SK-N-SH (cell line): ENCODE results near the gene CEP19. TPM values are rescaled to one million over a fixed set of nuclear protein-coding genes. Genes with fewer than 3 reads are reported as not detected.

Source experiments
- CTCF ChIA-PET: fragments of 300-600, 350-600 bp; formaldehyde crosslinking; extraction: SDS; loops from one replicate; lab custom pipeline; 2021; lab: Yijun Ruan, JAX
- POLR2A ChIA-PET: fragments of 350-600 bp; sonication (Branson Sonifier 250); formaldehyde crosslinking; extraction: SDS; loops from one replicate; lab custom pipeline; 2020; ENCODE audit warnings: antibody characterized with exemption, inconsistent platforms; lab: Yijun Ruan, JAX
- DNase-seq: peaks from one replicate; pipeline ENCODE4 v3.0.0; 2012
- H2AFZ ChIP-seq: fragments of 200-600 bp; sonication (generic); 2 replicates; pipeline ENCODE4 v1.8.1; 2016; ENCODE audit warnings: antibody characterized with exemption, mild to moderate bottlenecking, low read depth
- H3F3A ChIP-seq: fragments of 200-600 bp; sonication (generic); replicated peaks from 2 replicates; pipeline ENCODE3; 2016; ENCODE audit warnings: antibody characterized with exemption, mild to moderate bottlenecking; ENCODE audit not compliant: insufficient read depth
- H3K27ac ChIP-seq, 2 experiments: fragments of 200-500 bp in 1 of 2; fragments of 200-600 bp in 1 of 2; sonication (Bioruptor generic) in 1 of 2; sonication (generic), shearing (Covaris generic) in 1 of 2; 2 replicates each; pipeline versions ENCODE4 v1.5.1 to v1.6.1; 2014 to 2016; ENCODE audit warnings: low read depth in 2 of 2, inconsistent platforms in 1 of 2, low read length in 1 of 2, mild to moderate bottlenecking in 1 of 2, mixed read lengths in 1 of 2
- H3K27me3 ChIP-seq: fragments of 200-600 bp; sonication (generic), shearing (Covaris generic); 2 replicates; pipeline ENCODE4 v1.6.1; 2016; ENCODE audit warnings: mixed run types; ENCODE audit not compliant: insufficient read depth
- H3K36me3 ChIP-seq, 2 experiments: fragments of 200-500 bp in 1 of 2; fragments of 200-600 bp in 1 of 2; sonication (Bioruptor generic) in 1 of 2; sonication (generic) in 1 of 2; replicated peaks in 1 of 2; 2 replicates each; pipeline versions ENCODE3 to v1.5.1; 2014 to 2016; ENCODE audit warnings: low read length in 1 of 2, mild to moderate bottlenecking in 1 of 2; ENCODE audit not compliant: insufficient read depth in 2 of 2, control insufficient read depth in 1 of 2
- H3K4me1 ChIP-seq, 2 experiments: fragments of 200-500 bp in 1 of 2; fragments of 200-600 bp in 1 of 2; sonication (Bioruptor generic) in 1 of 2; sonication (generic), shearing (Covaris generic) in 1 of 2; 2 replicates each; pipeline versions ENCODE4 v1.5.1 to v1.6.1; 2014 to 2016; ENCODE audit warnings: low read depth in 1 of 2, low read length in 1 of 2, mixed run types in 1 of 2; ENCODE audit not compliant: insufficient read depth in 2 of 2, control insufficient read depth in 1 of 2
- H3K4me2 ChIP-seq: fragments of 200-600 bp; sonication (generic), shearing (Covaris generic); 2 replicates; pipeline ENCODE4 v1.6.1; 2017; ENCODE audit warnings: mixed run types
- H3K4me3 ChIP-seq, 2 experiments: fragments of 200-500 bp in 1 of 2; fragments of 200-600 bp in 1 of 2; sonication (Bioruptor generic) in 1 of 2; sonication (generic), shearing (Covaris generic) in 1 of 2; 2 replicates each; pipeline versions ENCODE4 v1.5.1 to v1.8.1; 2014 to 2016; ENCODE audit warnings: low read depth in 2 of 2, inconsistent platforms in 1 of 2, low read length in 1 of 2, mild to moderate bottlenecking in 1 of 2, mixed read lengths in 1 of 2, moderate library complexity in 1 of 2
- H3K79me2 ChIP-seq: fragments of 200-600 bp; sonication (generic); 2 replicates; pipeline ENCODE4 v1.8.1; 2017; ENCODE audit warnings: mild to moderate bottlenecking; ENCODE audit not compliant: insufficient read depth
- H3K9ac ChIP-seq: fragments of 200-600 bp; sonication (generic); 2 replicates; pipeline ENCODE4 v1.6.1; 2017; ENCODE audit warnings: mixed run types
- H3K9me2 ChIP-seq: fragments of 200-600 bp; sonication (generic); 2 replicates; pipeline ENCODE4 v1.6.1; 2017; ENCODE audit warnings: mixed run types
- H3K9me3 ChIP-seq: fragments of 200-600 bp; sonication (generic); 2 replicates; pipeline ENCODE4 v1.6.1; 2017; ENCODE audit warnings: mixed run types, mild to moderate bottlenecking, moderate library complexity
- H4K20me1 ChIP-seq: fragments of 200-600 bp; sonication (generic); 2 replicates; pipeline ENCODE4 v1.6.1; 2017; ENCODE audit warnings: mild to moderate bottlenecking, mixed run types; ENCODE audit not compliant: insufficient read depth
- EP300 ChIP-seq, 2 experiments: IDR thresholded peaks; 2 replicates each; pipeline versions ENCODE4 v1.4.0 to v1.6.1; 2012; ENCODE audit warnings: borderline replicate concordance in 1 of 2, low read depth in 1 of 2, low read length in 1 of 2
- EZH2phosphoT487 ChIP-seq: fragments of 200-600 bp; sonication (generic); IDR thresholded peaks from 2 replicates; pipeline ENCODE4 v1.6.1; 2017; ENCODE audit warnings: low read depth, mixed run types, mild to moderate bottlenecking, antibody characterized with exemption, moderate library complexity, borderline replicate concordance
- FOSL2 ChIP-seq: IDR thresholded peaks from 2 replicates; pipeline ENCODE4 v1.4.0; 2012; ENCODE audit warnings: low read depth, mild to moderate bottlenecking, moderate library complexity, borderline replicate concordance
- FOXJ3 ChIP-seq: sonication (generic); formaldehyde crosslinking; IDR thresholded peaks from 2 replicates; pipeline ENCODE4 v1.5.1; 2020; ENCODE audit warnings: mild to moderate bottlenecking, missing genetic modification reagents
- GATA2 ChIP-seq: sonication (generic); formaldehyde crosslinking; IDR thresholded peaks from 2 replicates; pipeline ENCODE4 v1.5.0; 2020; ENCODE audit warnings: mild to moderate bottlenecking, missing genetic modification reagents
- MEF2A ChIP-seq: IDR thresholded peaks from 2 replicates; pipeline ENCODE4 v1.4.0; 2012; ENCODE audit warnings: low read depth, borderline replicate concordance
- NFIC ChIP-seq: IDR thresholded peaks from 2 replicates; pipeline ENCODE4 v1.4.0; 2012; ENCODE audit warnings: borderline replicate concordance
- RCOR1 ChIP-seq: fragments of 150-350 bp; IDR thresholded peaks from 2 replicates; pipeline ENCODE4 v1.6.1; 2017; ENCODE audit warnings: antibody characterized with exemption, low read length
- RXRA ChIP-seq: IDR thresholded peaks from 2 replicates; pipeline ENCODE4 v1.4.0; 2012; ENCODE audit warnings: low read depth, mild to moderate bottlenecking, borderline replicate concordance
- TCF12 ChIP-seq: IDR thresholded peaks from 2 replicates; pipeline ENCODE4 v1.4.0; 2012
- USF2 ChIP-seq: fragments of 150-350 bp; IDR thresholded peaks from 2 replicates; pipeline ENCODE4 v1.6.1; 2017; ENCODE audit warnings: antibody characterized with exemption, low read length, low read depth, borderline replicate concordance
- WGBS: methylation state at CpG from one replicate; pipeline ENCODE4 v1.1.6; 2017; ENCODE audit warnings: low lambda C conversion rate; 5-methylcytosine and 5-hydroxymethylcytosine counted together
- polyA plus RNA-seq, 3 experiments: library from polyadenylated mRNA; depleted of rRNA; stranded (reverse); fragments of >200 nt; gene quantifications; 2 replicates each; pipeline ENCODE4 v1.2.3, GENCODE V29; 2012
- TF ChIP-seq, protein P1 (sequence below): IDR thresholded peaks from 2 replicates; pipeline ENCODE4 v1.4.0; 2012; ENCODE audit warnings: low read depth
- TF ChIP-seq, protein P2 (sequence below): fragments of 200-600 bp; sonication (generic); IDR thresholded peaks from 2 replicates; pipeline ENCODE4 v1.6.1; 2017; ENCODE audit warnings: antibody characterized with exemption, mild to moderate bottlenecking, moderate library complexity
- TF ChIP-seq, protein P3 (sequence below): IDR thresholded peaks from 2 replicates; pipeline ENCODE4; 2012

Gene CEP19
- polyA plus RNA-seq, 1 of the 3 experiments (the other 2 are of a cell fraction), result 2.6 TPM

DNA sequence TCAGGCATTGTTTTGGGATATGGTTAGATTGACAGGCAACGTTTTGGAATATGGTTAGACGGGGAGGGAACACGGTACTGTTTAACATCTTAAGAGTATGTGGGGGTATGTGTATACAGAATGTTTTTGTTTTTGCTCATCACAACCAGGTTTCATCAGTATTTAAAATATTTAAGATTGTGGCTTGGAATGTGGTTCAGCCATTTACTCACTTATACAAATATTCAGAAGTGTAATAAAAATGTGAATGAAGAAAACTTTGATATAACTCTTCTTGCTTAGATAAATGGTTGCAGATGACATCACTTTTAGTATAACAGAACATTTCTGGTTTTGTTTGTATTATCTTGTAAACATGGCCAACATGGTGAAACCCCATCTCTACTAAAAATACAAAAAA is 23.7 kb upstream of the CEP19 start (continued):
- TF ChIP-seq, protein P1, sequence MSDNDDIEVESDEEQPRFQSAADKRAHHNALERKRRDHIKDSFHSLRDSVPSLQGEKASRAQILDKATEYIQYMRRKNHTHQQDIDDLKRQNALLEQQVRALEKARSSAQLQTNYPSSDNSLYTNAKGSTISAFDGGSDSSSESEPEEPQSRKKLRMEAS, result no peak
- no peak for TF ChIP-seq FOXJ3 (CRISPR knock-in tag)
- TF ChIP-seq RCOR1, result no peak
- TF ChIP-seq EP300 (IDR thresholded peaks at IDR 0.05; ENCODE audit: borderline replicate concordance in 1 of 2, low read depth in 1 of 2, low read length in 1 of 2), result no peak
- TF ChIP-seq EZH2phosphoT487, result no peak
- TF ChIP-seq NFIC, result no peak
- TF ChIP-seq GATA2, result no peak
- no peak for TF ChIP-seq FOSL2

DNA sequence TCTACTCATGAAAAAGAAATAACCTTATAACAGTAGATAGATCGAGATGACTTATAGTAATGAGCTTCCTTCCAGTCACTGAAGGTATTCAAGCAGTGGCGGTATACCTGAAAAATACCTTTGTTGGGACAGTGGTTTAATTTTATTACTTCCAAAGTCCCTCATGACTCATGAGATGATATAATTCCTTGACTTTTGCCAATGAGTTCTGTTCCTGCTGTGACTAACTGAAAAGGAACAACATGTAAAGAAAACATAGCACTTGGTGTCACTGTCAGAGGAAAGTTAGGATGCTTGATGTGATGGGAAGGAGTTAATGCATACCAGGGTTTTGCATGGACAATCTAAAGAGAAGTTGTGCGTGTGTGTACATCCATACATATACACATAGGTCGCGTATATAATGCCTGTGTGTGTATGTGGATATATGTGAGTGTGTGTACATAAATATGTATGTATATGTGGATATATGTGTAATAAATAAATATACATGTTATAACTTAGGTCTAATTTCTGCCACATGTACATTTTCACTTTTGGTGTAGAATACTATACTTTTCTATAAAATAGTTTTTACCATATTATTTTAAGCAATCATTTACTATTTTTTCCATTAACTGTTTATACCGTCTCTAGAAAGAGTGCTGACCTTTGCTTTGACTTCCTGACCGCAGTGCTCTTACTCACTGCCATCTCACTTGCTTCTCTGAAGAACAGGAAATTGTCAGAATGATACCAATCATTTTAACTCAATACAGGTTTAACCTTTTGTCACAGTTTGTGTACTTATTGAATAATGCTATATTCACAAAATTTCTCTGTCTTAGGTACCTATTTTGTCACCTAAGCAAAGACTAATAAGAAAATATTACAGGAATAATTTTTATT is 15.0 kb upstream of the CEP19 start:
- H4K20me1 ChIP-seq, result no peaks in the 10 kb centered on the region
- H3K4me2 ChIP-seq, result no peak overlapping the region
- peaks cover 26 to 47% of the 10 kb centered on the region in 2 experiments for H3K36me3 ChIP-seq
- H3K4me3 ChIP-seq, result no peak overlapping the region
- ChIA-PET POLR2A (no interaction called here), CTCF (no interaction called here)
- H3K9me3 ChIP-seq, result no peaks in the 10 kb centered on the region
- H3K4me1 ChIP-seq, result no peaks in the 10 kb centered on the region
- WGBS, result 77% methylated on average over 7 of the region's 7 CpGs
- H3K9me2 ChIP-seq, result no peaks in the 10 kb centered on the region
- H3K27me3 ChIP-seq, result no peaks in the 10 kb centered on the region
- peaks cover 18% of the 10 kb centered on the region for H3F3A ChIP-seq
- H2AFZ ChIP-seq, result no peak overlapping the region
- TF ChIP-seq FOXJ3 (CRISPR knock-in tag) (no peak), FOSL2 (0 out of 2 replicates have a peak, but pooled peaks have one; percentile 8), TCF12 (peak; percentile 43)
- TF ChIP-seq, protein P1, result no peak
- no peak for DNase-seq
- H3K79me2 ChIP-seq, result no peaks in the 10 kb centered on the region; the same call in 1 of the 2 replicates
- H3K27ac ChIP-seq, result peak overlapping the region in 1 of 2 experiments; percentile 55; a peak in 2 of 4 replicates
- no peak overlapping the region for H3K9ac ChIP-seq

GRCh38 chr3:196721097-196721496 is 9.0 kb upstream of the CEP19 start:
- Histone ChIP-seq H3K27me3 (no peaks in the 10 kb centered on the region), H4K20me1 (no peaks in the 10 kb centered on the region), H3K9ac (no peak overlapping the region), H3K79me2 (peaks cover 30% of the 10 kb centered on the region), H3K36me3 (peaks cover 22 to 58% of the 10 kb centered on the region in 2 experiments), H3K27ac (no peak overlapping the region), H3K4me3 (no peak overlapping the region), H3K9me3 (peaks cover 12% of the 10 kb centered on the region; the same call in 1 of the 2 replicates), H3K9me2 (no peaks in the 10 kb centered on the region), H3K4me2 (no peak overlapping the region), H3F3A (no peaks in the 10 kb centered on the region), H3K4me1 (no peaks in the 10 kb centered on the region), H2AFZ (no peak overlapping the region)
- ChIA-PET CTCF (no interaction called here), POLR2A (no interaction called here)
- WGBS, result 69% methylated on average over 2 of the region's 2 CpGs
- DNase-seq, result no peak
- no peak for TF ChIP-seq NFIC
- no peak for TF ChIP-seq FOXJ3 (CRISPR knock-in tag)
- TF ChIP-seq FOSL2, result no peak
- TF ChIP-seq RXRA, result no peak
- TF ChIP-seq RCOR1, result no peak
- TF ChIP-seq, protein P2, sequence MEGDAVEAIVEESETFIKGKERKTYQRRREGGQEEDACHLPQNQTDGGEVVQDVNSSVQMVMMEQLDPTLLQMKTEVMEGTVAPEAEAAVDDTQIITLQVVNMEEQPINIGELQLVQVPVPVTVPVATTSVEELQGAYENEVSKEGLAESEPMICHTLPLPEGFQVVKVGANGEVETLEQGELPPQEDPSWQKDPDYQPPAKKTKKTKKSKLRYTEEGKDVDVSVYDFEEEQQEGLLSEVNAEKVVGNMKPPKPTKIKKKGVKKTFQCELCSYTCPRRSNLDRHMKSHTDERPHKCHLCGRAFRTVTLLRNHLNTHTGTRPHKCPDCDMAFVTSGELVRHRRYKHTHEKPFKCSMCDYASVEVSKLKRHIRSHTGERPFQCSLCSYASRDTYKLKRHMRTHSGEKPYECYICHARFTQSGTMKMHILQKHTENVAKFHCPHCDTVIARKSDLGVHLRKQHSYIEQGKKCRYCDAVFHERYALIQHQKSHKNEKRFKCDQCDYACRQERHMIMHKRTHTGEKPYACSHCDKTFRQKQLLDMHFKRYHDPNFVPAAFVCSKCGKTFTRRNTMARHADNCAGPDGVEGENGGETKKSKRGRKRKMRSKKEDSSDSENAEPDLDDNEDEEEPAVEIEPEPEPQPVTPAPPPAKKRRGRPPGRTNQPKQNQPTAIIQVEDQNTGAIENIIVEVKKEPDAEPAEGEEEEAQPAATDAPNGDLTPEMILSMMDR, result no peak
- TF ChIP-seq MEF2A, result no peak
- no peak for TF ChIP-seq GATA2
- no peak for TF ChIP-seq USF2
- TF ChIP-seq, protein P3, sequence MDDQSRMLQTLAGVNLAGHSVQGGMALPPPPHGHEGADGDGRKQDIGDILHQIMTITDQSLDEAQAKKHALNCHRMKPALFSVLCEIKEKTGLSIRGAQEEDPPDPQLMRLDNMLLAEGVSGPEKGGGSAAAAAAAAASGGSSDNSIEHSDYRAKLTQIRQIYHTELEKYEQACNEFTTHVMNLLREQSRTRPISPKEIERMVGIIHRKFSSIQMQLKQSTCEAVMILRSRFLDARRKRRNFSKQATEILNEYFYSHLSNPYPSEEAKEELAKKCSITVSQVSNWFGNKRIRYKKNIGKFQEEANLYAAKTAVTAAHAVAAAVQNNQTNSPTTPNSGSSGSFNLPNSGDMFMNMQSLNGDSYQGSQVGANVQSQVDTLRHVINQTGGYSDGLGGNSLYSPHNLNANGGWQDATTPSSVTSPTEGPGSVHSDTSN, result no peak
